ENCODE data around the gene PLPP3. TPM values are rescaled to one million over a fixed set of nuclear protein-coding genes. Genes with fewer than 3 reads are reported as not detected.

PLPP3 gene
- total and polyA plus RNA-seq, 9 of the 15 experiments (the other 6 are each of a cell fraction or from before 2014, with no cell fraction given): 0.07 to 0.54 (median 0.20) TPM

GRCh38 chr1:56534130-56534651 is 45.2 kb downstream of the PLPP3 start (continued):
- TF ChIP-seq MEF2A (IDR thresholded peaks at IDR 0.05; ENCODE audit: control insufficient read depth, low read depth, low read length) (no peak), ERF (CRISPR knock-in tag; IDR thresholded peaks at IDR 0.05) (no peak), CBX1 (IDR thresholded peaks at IDR 0.05; ENCODE audit: low read depth) (no peak), NR4A1 (CRISPR knock-in tag; IDR thresholded peaks at IDR 0.05) (no peak), NR4A1 (tag; IDR thresholded peaks at IDR 0.05) (no peak)
- TF ChIP-seq, protein P1, sequence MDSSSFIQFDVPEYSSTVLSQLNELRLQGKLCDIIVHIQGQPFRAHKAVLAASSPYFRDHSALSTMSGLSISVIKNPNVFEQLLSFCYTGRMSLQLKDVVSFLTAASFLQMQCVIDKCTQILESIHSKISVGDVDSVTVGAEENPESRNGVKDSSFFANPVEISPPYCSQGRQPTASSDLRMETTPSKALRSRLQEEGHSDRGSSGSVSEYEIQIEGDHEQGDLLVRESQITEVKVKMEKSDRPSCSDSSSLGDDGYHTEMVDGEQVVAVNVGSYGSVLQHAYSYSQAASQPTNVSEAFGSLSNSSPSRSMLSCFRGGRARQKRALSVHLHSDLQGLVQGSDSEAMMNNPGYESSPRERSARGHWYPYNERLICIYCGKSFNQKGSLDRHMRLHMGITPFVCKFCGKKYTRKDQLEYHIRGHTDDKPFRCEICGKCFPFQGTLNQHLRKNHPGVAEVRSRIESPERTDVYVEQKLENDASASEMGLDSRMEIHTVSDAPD (CRISPR knock-in tag; IDR thresholded peaks at IDR 0.05): no peak

GRCh38 chr1:56533621-56534020 is 45.7 kb downstream of the PLPP3 start:
- no peak overlapping the region for H3K9ac ChIP-seq (ENCODE audit: insufficient read depth in 1 of 2, low read depth in 2 of 2, low read length in 2 of 2)
- 11% methylated on average over 4 of the region's 4 CpGs for WGBS (ENCODE audit: insufficient coverage, low coverage, missing lambda C conversion rate)
- H2AFZ ChIP-seq (ENCODE audit: low read depth, low read length): no peak overlapping the region
- ATAC-seq: no peak
- in situ Hi-C loops (cut with MboI): no loop called here
- H3K4me2 ChIP-seq (ENCODE audit: insufficient read depth, low read length): no peak overlapping the region
- H3K9me3 ChIP-seq (replicated peaks; ENCODE audit: control insufficient read depth, insufficient read depth, low read depth, low read length): no peaks in the 10 kb centered on the region
- ChIA-PET POLR2A (no interaction called here), CTCF (ENCODE audit: low intra/inter-chr PET ratio) (no interaction called here)
- H4K20me1 ChIP-seq (replicated peaks; ENCODE audit: control insufficient read depth, insufficient read depth, low read length): no peaks in the 10 kb centered on the region
- H3K36me3 ChIP-seq (ENCODE audit: control insufficient read depth, insufficient read depth, low read length): no peaks in the 10 kb centered on the region
- no peaks in the 10 kb centered on the region for H3K79me2 ChIP-seq (ENCODE audit: control insufficient read depth, insufficient read depth, low read length)
- no peak overlapping the region for H3K4me3 ChIP-seq
- H3K4me1 ChIP-seq (replicated peaks in 1 of 2; ENCODE audit: control insufficient read depth in 2 of 2, insufficient read depth in 2 of 2, low read length in 2 of 2): no peaks in the 10 kb centered on the region
- intact Hi-C loops (cut with micrococcal nuclease): no loop called here
- DNase-seq (ENCODE audit: extremely low read depth in 1 of 4, low spot score in 3 of 4): no peak
- FAIRE-seq: no peak
- H3K9me1 ChIP-seq (ENCODE audit: control insufficient read depth, insufficient read depth, low read length): no peaks in the 10 kb centered on the region
- BruUV-seq (replicated peaks): no TSS peak
- no peak overlapping the region for H3K27ac ChIP-seq (ENCODE audit: extremely low read depth, low read depth, low read length)
- peaks cover 0 to 5% of the 10 kb centered on the region in 2 experiments; a peak in 1 of 5 replicates for H3K27me3 ChIP-seq (ENCODE audit: control insufficient read depth in 2 of 2, insufficient read depth in 2 of 2, low read length in 2 of 2)
- TF ChIP-seq, protein P2, sequence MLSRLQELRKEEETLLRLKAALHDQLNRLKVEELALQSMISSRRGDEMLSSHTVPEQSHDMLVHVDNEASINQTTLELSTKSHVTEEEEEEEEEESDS (CRISPR knock-in tag; IDR thresholded peaks at IDR 0.05): no peak
- TF ChIP-seq ZNF436 (CRISPR knock-in tag; IDR thresholded peaks at IDR 0.05) (no peak), KLF13 (tag; IDR thresholded peaks at IDR 0.05; ENCODE audit: borderline replicate concordance, low read depth) (no peak), TOE1 (IDR thresholded peaks at IDR 0.05; ENCODE audit: borderline replicate concordance) (no peak), TOE1 (CRISPR knock-in tag; IDR thresholded peaks at IDR 0.05; ENCODE audit: borderline replicate concordance, low read depth) (no peak), SRSF1 (IDR thresholded peaks at IDR 0.05; ENCODE audit: low read depth, low read length) (no peak)
- TF ChIP-seq, protein P3, sequence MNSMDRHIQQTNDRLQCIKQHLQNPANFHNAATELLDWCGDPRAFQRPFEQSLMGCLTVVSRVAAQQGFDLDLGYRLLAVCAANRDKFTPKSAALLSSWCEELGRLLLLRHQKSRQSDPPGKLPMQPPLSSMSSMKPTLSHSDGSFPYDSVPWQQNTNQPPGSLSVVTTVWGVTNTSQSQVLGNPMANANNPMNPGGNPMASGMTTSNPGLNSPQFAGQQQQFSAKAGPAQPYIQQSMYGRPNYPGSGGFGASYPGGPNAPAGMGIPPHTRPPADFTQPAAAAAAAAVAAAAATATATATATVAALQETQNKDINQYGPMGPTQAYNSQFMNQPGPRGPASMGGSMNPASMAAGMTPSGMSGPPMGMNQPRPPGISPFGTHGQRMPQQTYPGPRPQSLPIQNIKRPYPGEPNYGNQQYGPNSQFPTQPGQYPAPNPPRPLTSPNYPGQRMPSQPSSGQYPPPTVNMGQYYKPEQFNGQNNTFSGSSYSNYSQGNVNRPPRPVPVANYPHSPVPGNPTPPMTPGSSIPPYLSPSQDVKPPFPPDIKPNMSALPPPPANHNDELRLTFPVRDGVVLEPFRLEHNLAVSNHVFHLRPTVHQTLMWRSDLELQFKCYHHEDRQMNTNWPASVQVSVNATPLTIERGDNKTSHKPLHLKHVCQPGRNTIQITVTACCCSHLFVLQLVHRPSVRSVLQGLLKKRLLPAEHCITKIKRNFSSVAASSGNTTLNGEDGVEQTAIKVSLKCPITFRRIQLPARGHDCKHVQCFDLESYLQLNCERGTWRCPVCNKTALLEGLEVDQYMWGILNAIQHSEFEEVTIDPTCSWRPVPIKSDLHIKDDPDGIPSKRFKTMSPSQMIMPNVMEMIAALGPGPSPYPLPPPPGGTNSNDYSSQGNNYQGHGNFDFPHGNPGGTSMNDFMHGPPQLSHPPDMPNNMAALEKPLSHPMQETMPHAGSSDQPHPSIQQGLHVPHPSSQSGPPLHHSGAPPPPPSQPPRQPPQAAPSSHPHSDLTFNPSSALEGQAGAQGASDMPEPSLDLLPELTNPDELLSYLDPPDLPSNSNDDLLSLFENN (IDR thresholded peaks at IDR 0.05; ENCODE audit: low read depth in 2 of 2, low read length in 2 of 2): no peak
